Upper lobe of left lung (tissue), 4 donors: ENCODE data around the gene FAM219B.

ENCODE experiments used
- CTCF ChIP-seq, 6 experiments: fragments of 450-650 bp in 4 of 6; fragments of 200-600 bp in 2 of 6; sonication (generic) in 2 of 6; IDR thresholded peaks; one replicate each; pipeline ENCODE4 v1.5.1; 2016 to 2019; ENCODE audit warnings: antibody characterized with exemption in 6 of 6
- POLR2A ChIP-seq, 4 donors: fragments of 450-650 bp; IDR thresholded peaks; one replicate each; pipeline ENCODE4 v1.5.1; 2016 to 2017; ENCODE audit warnings: antibody characterized with exemption in 4 of 4, mild to moderate bottlenecking in 2 of 4

- TF ChIP-seq CTCF (IDR thresholded peaks at IDR 0.05), result no peak
- TF ChIP-seq POLR2A (IDR thresholded peaks at IDR 0.05), result no peak
Observed at GRCh38 chr15:74895830-74896229, 10.8 kb downstream of the FAM219B start.
